ENCODE results near the gene SLC9C1.

SLC9C1 gene

GRCh38 chr3:112130638-112130993, 163.4 kb downstream of the SLC9C1 start:
- DNase-seq (ENCODE audit: low read depth) = no peak

GRCh38 chr3:112129925-112130637, 163.9 kb downstream of the SLC9C1 start:
- DNase-seq (ENCODE audit: low read depth) = no peak

GRCh38 chr3:112128843-112129727, 164.9 kb downstream of the SLC9C1 start:
- no peak for DNase-seq (ENCODE audit: low read depth)

- DNase-seq (ENCODE audit: low read depth) = no peak
Observed at GRCh38 chr3:112127522-112128494, 166.2 kb downstream of the SLC9C1 start.

- no peak for DNase-seq (ENCODE audit: low read depth)
Observed at GRCh38 chr3:112126511-112126911, 167.5 kb downstream of the SLC9C1 start.

GRCh38 chr3:112124907-112125607, 169.0 kb downstream of the SLC9C1 start:
- no peak for DNase-seq (ENCODE audit: low read depth)

- DNase-seq (ENCODE audit: low read depth) = no peak
Observed at GRCh38 chr3:112123548-112123947, 170.5 kb downstream of the SLC9C1 start.

- no peak for DNase-seq (ENCODE audit: low read depth)
Observed at GRCh38 chr3:112122870-112123269, 171.1 kb downstream of the SLC9C1 start.

- no peak for DNase-seq (ENCODE audit: low read depth)
Observed at GRCh38 chr3:112121577-112122547, 172.2 kb downstream of the SLC9C1 start.

- DNase-seq (ENCODE audit: low read depth) = no peak
Observed at GRCh38 chr3:112119962-112120836, 173.8 kb downstream of the SLC9C1 start.

GRCh38 chr3:112117841-112118571, 176.0 kb downstream of the SLC9C1 start:
- DNase-seq (ENCODE audit: low read depth) = no peak

- no peak for DNase-seq (ENCODE audit: low read depth)
Observed at GRCh38 chr3:112117415-112117814, 176.6 kb downstream of the SLC9C1 start.

- no peak for DNase-seq (ENCODE audit: low read depth)
Observed at GRCh38 chr3:112116748-112117186, 177.2 kb downstream of the SLC9C1 start.

GRCh38 chr3:112115806-112116383, 178.1 kb downstream of the SLC9C1 start:
- DNase-seq (ENCODE audit: low read depth) = no peak

GRCh38 chr3:112115161-112115739, 178.8 kb downstream of the SLC9C1 start:
- DNase-seq (ENCODE audit: low read depth) = no peak

GRCh38 chr3:112114576-112115160, 179.3 kb downstream of the SLC9C1 start:
- DNase-seq (ENCODE audit: low read depth) = no peak

- DNase-seq (ENCODE audit: low read depth) = no peak
Observed at GRCh38 chr3:112111785-112112402, 182.1 kb downstream of the SLC9C1 start.
